Germinal center (tissue), 1 donor: ENCODE data around the gene TMEM47.

Experiments
- DNase-seq: peaks from one replicate; pipeline ENCODE4 v3.0.0; 2012; ENCODE audit warnings: mixed read lengths, low spot score

Gene TMEM47

GRCh38 chrX:34656842-34657725 lies at the start of gene TMEM47:
Gene TMEM47, minus strand, starts transcription at chrX:34657285. Its CDS starts 256 bp downstream, at chrX:34657029.
- DNase-seq = no peak

DNA sequence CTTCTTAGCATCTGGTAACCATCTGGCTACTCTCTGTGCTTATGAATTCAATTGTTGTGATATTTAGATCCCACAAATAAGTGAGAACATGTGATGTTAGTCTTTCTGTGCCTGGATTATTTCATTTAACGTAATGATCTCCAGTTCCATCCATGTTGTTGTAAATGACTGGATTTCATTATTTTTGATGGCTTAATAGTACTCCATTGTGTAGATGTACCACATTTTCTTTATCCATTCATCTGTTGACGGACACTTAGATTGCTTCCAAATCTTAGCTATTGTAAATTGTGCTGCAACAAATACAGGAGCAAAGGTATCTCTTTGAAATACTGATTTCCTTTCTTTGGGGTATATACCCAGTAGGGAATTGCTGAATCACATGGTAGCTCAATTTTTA lies 30.0 kb upstream of the TMEM47 start:
- no peak for DNase-seq

DNA sequence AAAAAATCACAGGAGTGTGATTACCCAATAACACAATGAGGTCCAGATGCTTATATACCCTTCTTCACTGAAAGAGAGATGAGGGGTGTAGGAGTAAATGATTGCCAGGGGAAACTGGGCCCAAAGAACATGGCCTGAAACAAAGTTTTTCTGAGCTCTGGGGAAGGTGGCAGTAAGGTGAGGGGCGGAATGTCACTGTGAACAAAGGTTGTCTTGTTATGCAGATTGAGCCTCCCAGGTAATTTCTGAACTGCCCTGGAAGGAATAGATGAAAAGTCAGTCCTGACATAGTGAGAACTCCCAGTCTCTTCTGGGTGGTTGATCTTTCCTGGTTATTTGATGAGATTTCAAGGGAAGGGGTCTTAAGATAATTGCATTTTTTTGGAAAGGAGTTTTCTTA lies 2.5 kb upstream of the TMEM47 start:
- no peak for DNase-seq

DNA sequence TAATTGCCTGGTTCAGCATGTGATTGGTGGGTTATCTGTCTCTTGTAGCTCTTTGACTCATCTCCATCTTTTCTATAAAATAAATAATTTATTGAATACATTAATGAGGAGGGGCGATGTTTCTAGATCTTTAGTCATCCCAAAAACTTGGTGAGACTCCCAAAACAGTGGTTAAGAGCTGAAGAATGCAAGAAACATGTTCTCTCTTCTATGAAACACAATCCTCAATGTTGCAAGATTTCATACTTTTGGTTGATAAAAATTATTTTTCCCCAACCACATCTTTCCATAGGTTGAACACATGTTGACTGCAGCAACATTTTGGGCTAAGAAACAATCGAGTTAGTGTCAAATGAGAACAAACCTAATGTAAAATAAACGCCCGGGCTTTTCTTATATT lies 1.2 kb upstream of the TMEM47 start:
- no peak for DNase-seq

DNA sequence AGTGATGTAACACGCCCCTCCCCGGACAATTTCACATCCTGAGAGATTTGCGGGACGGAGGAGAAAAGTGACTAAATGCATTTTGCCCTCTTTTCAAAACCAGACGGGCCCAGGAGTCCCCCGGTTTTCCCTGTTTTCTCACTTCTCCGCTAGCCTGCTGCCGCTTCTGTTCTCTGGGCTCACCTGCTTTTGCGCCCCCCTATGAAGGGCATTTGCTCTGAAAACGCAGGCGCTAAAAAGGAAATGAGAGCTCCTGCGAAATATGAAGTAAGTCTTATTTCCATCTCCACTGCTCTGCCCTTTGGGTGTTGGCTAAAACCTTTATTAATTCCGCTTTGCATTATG lies 613 bp upstream of the TMEM47 start:
- no peak for DNase-seq

- no peak for DNase-seq
These were observed 631 bp downstream of the TMEM47 start for GRCh38 chrX:34656467-34656841.

DNA sequence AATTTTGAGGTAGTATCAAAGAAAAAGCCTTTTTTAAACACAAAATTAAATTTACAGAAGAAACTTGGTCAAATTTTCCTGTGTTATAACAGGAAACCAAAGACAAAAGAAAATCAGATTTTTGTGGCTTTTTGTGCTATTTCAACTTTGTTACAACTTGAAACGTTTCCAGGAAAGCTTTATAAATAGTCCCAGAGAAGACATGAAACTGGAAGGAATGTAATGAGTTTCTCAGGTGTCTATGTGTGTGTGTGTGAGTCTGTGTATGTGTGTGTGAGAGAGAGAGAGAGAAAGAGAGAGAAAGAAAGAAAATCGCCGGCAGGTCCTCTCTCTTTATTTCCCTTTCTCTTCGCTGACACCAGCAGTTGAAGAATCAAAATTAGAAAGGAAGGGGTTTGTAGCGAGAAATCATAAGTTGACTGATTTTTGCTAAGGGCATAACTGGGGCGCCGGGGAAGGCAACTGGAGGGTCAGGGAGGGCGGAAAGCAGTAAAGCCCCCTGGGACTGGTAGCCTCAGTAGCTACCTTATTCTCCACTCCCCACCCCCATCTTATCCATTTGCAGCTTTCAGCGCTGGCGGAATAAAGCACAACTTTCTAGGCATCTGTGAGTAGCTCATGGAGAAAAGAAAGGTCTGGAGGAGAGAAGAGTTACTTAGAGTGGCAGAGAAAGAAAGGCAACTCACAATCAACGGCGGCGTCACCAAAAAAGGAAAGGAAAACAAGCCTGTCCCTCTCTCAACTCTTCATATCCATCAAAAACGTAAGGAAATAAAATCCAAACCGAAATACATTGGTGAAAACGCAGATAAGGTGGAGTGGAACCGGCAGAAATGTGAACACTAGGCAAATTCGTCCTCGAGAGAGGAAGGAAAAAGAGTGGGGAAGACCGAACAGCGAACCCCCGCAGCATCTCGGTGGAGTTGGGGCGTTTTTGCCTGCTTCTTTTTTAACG lies 1.3 kb downstream of the TMEM47 start:
- DNase-seq = no peak

DNA sequence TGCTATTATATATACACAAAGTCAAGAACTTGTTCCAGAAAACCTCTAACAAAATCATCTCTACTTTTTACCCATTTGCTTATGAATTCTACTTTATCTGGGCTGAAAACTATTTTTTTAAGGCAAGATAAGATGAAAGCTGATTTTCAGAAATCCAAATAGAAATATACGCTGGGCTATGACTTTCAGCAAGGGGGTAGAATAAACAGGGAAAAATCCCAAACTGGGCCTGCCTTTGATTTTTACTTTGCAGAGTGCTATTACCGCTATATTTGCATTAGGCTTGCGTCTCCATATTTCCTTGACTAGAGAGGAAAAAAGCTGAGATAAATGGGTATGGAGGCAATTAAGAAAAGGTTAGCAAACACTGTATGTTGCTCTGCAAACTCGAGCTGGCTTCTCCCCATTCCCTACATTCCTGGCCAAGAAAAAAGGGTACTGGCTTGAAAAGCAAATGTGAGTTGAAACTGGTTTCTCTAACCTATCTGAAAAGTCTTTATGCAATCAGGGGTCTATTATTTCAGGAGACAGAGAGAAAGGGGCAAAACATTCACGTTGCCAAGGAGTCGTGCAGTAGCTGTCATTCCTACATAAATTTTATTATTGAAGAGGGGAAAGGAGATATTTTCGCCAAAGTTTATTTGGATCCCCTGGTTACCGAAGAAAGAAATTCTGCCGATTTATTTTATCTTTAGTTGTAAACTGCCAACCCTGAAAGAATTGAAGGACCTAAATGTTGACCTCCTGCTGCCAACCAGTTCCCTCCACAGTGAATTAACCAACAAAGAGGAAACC lies 2.2 kb downstream of the TMEM47 start:
- DNase-seq = no peak

DNA sequence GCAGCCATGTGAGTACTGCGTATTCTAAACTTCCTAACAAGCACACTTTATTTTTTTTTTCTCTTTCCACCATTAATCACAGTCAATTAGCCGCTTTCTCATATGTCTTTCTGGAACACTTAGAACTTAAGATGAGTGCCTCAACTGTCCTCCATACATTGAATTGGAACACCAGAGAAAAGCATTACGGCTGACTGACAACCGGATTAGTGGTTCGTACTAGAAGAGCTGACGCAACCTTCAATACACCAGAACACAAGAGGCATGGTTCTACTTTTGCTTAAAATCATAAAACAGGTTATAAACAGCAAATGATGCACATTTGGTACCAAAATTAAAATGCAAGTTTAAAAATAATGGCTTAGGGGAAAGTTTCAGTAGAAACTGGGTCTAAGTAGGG lies 3.3 kb downstream of the TMEM47 start:
- DNase-seq = no peak

- DNase-seq = no peak
These were observed 14.2 kb downstream of the TMEM47 start for GRCh38 chrX:34642849-34643248.

DNA sequence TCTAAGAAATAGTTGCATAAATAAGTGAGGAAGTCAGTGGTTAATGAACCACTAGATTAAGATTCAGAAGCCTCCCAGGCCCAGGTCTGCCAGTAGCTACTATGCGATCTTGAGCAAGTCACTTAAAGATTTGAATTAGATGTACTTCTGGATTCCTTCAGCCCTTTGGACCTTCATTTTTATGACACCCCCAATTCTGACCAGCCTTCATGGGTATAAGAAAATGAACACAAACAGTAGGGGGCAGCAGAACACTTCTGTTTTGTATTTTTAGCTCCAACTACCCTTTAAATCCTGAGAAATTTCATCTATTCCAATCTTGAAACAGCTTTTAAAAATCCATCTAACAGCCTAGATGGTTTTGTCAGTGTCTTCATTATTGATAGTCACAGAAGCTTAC lies 19.0 kb downstream of the TMEM47 start:
- DNase-seq = no peak

GRCh38 chrX:34634349-34634748 lies 22.7 kb downstream of the TMEM47 start:
- DNase-seq = no peak

DNA sequence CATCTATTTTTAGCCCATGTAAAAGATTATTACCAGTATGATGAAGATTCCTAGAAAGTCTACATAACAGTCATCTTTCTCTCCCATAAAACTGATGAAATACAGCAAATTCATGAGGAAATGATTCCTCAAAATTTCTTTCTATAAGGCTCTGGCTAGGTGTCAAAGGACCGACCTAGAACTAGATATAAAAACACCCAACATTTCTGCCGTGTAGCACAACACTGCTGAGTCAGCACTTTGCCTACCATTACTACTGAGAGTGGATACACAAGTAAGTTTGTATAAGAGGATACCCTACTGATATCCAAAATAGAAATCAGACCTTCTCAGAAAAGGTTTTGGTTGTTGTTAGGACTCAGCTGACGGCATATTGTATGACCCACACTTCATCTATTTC lies 24.7 kb downstream of the TMEM47 start:
- DNase-seq = no peak

DNA sequence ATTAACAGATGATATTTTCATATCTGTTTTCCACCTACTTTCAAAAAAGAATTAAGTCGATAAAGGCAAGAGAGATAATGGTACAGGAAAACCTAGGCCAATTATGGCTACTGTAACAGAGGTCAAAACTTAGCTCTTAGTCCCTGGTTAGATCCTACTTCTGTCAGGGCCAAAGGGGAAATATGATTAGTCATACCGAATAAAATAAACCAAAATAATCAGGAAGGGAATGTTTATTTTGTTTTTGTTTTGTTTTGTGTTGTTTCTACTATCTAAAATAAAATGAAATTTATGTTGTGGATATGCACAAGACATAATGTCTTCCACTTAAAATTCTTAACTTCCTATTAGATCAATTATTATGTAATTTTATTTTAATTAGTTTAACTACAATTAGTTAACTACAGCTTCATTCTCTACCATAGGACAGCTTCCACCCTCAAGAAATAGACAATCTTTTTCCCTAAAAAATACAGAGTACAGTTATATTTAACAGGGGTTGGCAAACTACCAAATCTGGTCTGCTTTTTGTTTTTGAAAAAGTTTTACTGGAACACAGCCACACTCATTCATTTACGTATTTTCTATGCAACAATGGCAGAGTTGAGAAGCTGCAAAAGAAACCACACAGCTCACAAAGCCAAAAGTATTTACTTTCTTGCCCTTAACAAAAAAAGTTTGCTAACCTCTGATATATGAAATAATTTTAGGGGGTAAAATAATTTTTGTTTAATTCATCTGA lies 25.4 kb downstream of the TMEM47 start:
- no peak for DNase-seq

DNA sequence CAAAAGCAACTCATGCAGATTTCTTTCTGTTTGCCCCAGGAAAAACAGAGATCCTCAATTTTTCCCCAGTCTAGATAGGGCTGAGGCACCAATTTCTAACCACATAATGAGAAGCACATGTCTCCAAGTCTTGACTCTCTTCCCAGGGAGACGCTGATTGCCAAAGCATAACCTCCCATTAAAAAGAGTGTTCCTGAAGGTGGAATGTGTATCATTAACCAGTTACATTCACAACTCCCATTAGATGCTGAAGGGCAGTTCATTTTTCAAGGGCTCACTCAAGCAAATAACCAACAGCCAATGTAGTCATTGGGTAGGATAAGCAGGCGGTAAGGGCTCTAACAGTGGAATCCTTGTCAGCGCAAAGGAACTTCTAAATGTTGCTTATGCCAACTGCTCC lies 27.5 kb downstream of the TMEM47 start:
- DNase-seq = no peak

GRCh38 chrX:34624416-34624815 lies 32.7 kb downstream of the TMEM47 start:
- DNase-seq = no peak

DNA sequence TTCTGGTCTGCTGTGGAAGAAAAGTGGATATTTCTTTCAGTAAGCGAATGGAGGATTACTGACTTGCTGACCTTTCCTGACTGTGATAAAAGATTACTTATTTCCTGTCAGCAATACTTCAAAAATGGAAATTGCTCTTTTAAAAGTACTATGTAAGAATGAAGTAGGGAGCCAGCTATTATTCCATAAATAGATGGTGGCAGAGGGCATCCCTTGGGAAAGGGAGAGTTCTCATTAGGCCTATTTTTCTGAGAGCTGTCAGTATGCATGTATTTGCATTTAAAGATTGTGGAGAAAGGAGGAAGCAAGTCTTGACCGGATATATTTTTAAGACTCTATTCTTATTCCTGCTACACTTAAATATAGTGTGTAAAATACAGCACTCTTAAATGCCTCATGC lies 37.2 kb downstream of the TMEM47 start:
- no peak for DNase-seq

DNA sequence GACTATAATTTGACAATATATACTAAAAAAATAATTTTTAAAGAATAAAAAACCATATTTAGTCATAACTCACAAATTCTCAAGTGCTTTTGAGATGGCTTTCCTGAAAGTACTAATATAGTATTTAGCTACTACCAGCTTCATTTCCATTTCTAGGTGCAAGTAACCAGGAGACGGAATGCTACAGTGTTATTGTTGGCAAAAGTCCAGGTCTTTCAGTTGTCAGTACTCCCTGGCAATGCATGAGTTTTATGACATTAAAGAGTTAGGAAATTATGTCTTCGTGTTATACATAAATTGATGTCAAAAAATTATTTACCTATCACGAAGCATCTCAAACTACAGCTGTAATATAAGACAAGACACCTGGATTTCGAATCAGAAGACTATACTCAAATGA lies 45.0 kb downstream of the TMEM47 start:
- no peak for DNase-seq

- DNase-seq = no peak
These were observed 58.7 kb downstream of the TMEM47 start for GRCh38 chrX:34598362-34598761.

- DNase-seq = no peak
These were observed 70.1 kb downstream of the TMEM47 start for GRCh38 chrX:34586936-34587335.

DNA sequence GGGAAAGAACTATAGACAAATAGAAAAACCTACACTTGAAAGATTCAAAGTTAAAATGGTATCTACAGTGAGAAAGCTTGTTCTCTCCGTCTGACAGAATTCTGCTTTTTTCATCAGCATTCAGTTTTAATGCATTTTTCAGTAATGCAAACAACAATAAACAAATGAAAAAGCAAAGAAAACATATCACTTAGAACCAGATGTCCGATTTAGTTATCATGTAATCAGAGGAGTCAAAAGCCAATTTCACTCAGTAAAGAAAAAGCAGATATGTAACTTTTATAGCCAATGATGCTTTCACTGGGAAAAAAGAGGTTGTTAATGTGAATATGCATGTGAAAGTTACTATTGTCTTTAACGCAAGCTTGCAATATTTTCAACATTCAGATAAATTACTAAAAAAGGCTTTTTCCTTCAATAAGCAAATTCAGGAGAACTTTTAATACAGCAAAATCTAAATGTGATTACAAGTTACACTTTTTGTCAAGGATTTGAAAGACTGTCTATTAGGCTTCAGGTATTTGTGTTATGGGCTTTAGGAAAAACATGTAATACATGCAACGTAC lies 70.7 kb downstream of the TMEM47 start:
- DNase-seq = no peak
